Trophoblast cell (in vitro differentiated cells and primary cell): ENCODE results near the gene DPP6.

Source experiments
- DNase-seq, 2 donors: peaks; one replicate each; pipeline ENCODE4 v3.0.0-alpha.2; 2016
- H2AFZ ChIP-seq: 2 replicates; pipeline ENCODE4 v1.6.1; 2013; ENCODE audit warnings: low read length, moderate library complexity, mild to moderate bottlenecking; ENCODE audit not compliant: insufficient read depth, poor library complexity
- H2AK5ac ChIP-seq: 2 replicates; pipeline ENCODE4 v1.6.1; 2013; ENCODE audit warnings: mild to moderate bottlenecking, low read length
- H2BK120ac ChIP-seq: 2 replicates; pipeline ENCODE4 v1.6.1; 2013; ENCODE audit warnings: low read length, mild to moderate bottlenecking, moderate library complexity; ENCODE audit not compliant: insufficient read depth, poor library complexity
- H2BK12ac ChIP-seq: 2 replicates; pipeline ENCODE4 v1.6.1; 2013; ENCODE audit warnings: mild to moderate bottlenecking, low read length, moderate library complexity
- H2BK5ac ChIP-seq: 2 replicates; pipeline ENCODE4 v1.6.1; 2013; ENCODE audit warnings: low read length, low read depth, moderate library complexity, mild to moderate bottlenecking; ENCODE audit not compliant: poor library complexity
- H3K14ac ChIP-seq: 2 replicates; pipeline ENCODE4 v1.6.1; 2013; ENCODE audit warnings: mild to moderate bottlenecking, low read length
- H3K18ac ChIP-seq: 2 replicates; pipeline ENCODE4 v1.6.1; 2013; ENCODE audit warnings: mild to moderate bottlenecking, low read length
- H3K23ac ChIP-seq: 2 replicates; pipeline ENCODE4 v1.6.1; 2013; ENCODE audit warnings: low read length
- H3K27ac ChIP-seq: 2 replicates; pipeline ENCODE4 v1.5.1; 2013; ENCODE audit warnings: low read depth, mild to moderate bottlenecking, inconsistent platforms, low read length, moderate library complexity
- H3K27me3 ChIP-seq: 2 replicates; pipeline ENCODE4 v1.6.1; 2013; ENCODE audit warnings: inconsistent platforms, mild to moderate bottlenecking, low read length, moderate library complexity; ENCODE audit not compliant: insufficient read depth
- H3K36me3 ChIP-seq, 2 experiments: 1 replicate in 1 of 2; 2 replicates in 1 of 2; pipeline ENCODE4 v1.6.1; 2013; ENCODE audit warnings: low read length in 2 of 2, mild to moderate bottlenecking in 2 of 2, moderate library complexity in 1 of 2; ENCODE audit not compliant: insufficient read depth in 2 of 2, control insufficient read depth in 1 of 2
- H3K4ac ChIP-seq: 2 replicates; pipeline ENCODE4 v1.6.1; 2013; ENCODE audit warnings: low read depth, mild to moderate bottlenecking, low read length, moderate library complexity
- H3K4me1 ChIP-seq, 2 experiments: 1 replicate in 1 of 2; 2 replicates in 1 of 2; pipeline ENCODE4 v1.6.1; 2013; ENCODE audit warnings: low read length in 2 of 2, mild to moderate bottlenecking in 2 of 2, moderate library complexity in 1 of 2; ENCODE audit not compliant: insufficient read depth in 2 of 2, control insufficient read depth in 1 of 2
- H3K4me2 ChIP-seq: 2 replicates; pipeline ENCODE4 v1.6.1; 2013; ENCODE audit warnings: inconsistent platforms, mild to moderate bottlenecking, low read length, moderate library complexity
- H3K4me3 ChIP-seq: 2 replicates; pipeline ENCODE4 v1.5.1; 2013; ENCODE audit warnings: mild to moderate bottlenecking, low read depth, low read length, inconsistent platforms
- H3K79me1 ChIP-seq: one replicate; pipeline ENCODE4 v1.6.1; 2013; ENCODE audit warnings: low read length
- H3K79me2 ChIP-seq: 2 replicates; pipeline ENCODE4 v1.6.1; 2013; ENCODE audit warnings: low read length, mild to moderate bottlenecking; ENCODE audit not compliant: control insufficient read depth, insufficient read depth, poor library complexity
- H3K9ac ChIP-seq: 2 replicates; pipeline ENCODE4 v1.6.1; 2013; ENCODE audit warnings: mild to moderate bottlenecking, low read length
- H3K9me3 ChIP-seq: 2 replicates; pipeline ENCODE4 v1.6.1; 2013; ENCODE audit warnings: low read depth, mild to moderate bottlenecking, control low read depth, inconsistent platforms, low read length; ENCODE audit not compliant: insufficient read depth
- H4K12ac ChIP-seq: 2 replicates; pipeline ENCODE4 v1.6.1; 2013; ENCODE audit warnings: low read depth, mild to moderate bottlenecking, low read length, moderate library complexity
- H4K8ac ChIP-seq: 2 replicates; pipeline ENCODE4 v1.6.1; 2013; ENCODE audit warnings: low read depth, mild to moderate bottlenecking, low read length, moderate library complexity
- H4K91ac ChIP-seq: one replicate; pipeline ENCODE4 v1.6.1; 2013; ENCODE audit warnings: low read depth, mild to moderate bottlenecking, low read length, moderate library complexity
- WGBS: extraction: QIAGEN DNeasy Blood & Tissue Kit; methylation state at CpG from one replicate; pipeline ENCODE4 v1.1.7; 2013; ENCODE audit warnings: missing lambda C conversion rate; ENCODE audit not compliant: insufficient read length, insufficient coverage; ENCODE audit errors: extremely low coverage; 5-methylcytosine and 5-hydroxymethylcytosine counted together

Gene DPP6

GRCh38 chr7:154804449-154804848 lies 752.3 kb downstream of the DPP6 start:
- H3K4ac ChIP-seq, result no peak overlapping the region
- H3K9me3 ChIP-seq, result no peaks in the 10 kb centered on the region
- no peak overlapping the region for H3K14ac ChIP-seq
- WGBS, result no CpG with 5 or more reads among the region's 3 CpGs
- no peak overlapping the region for H2BK120ac ChIP-seq
- H3K4me3 ChIP-seq, result no peak overlapping the region
- no peaks in the 10 kb centered on the region for H3K79me2 ChIP-seq
- H2BK12ac ChIP-seq, result no peak overlapping the region
- H3K36me3 ChIP-seq, result no peaks in the 10 kb centered on the region
- H3K23ac ChIP-seq, result no peak overlapping the region
- no peak overlapping the region for H3K18ac ChIP-seq
- no peak overlapping the region for H4K8ac ChIP-seq
- no peak for DNase-seq
- no peak overlapping the region for H3K9ac ChIP-seq
- no peak overlapping the region for H2BK5ac ChIP-seq
- H4K91ac ChIP-seq, result no peak overlapping the region
- H4K12ac ChIP-seq, result no peak overlapping the region
- H3K4me1 ChIP-seq, result peaks cover 2 to 3% of the 10 kb centered on the region in 2 experiments
- H2AK5ac ChIP-seq, result no peak overlapping the region
- no peak overlapping the region for H2AFZ ChIP-seq
- H3K27me3 ChIP-seq, result no peaks in the 10 kb centered on the region
- H3K79me1 ChIP-seq, result no peaks in the 10 kb centered on the region
- no peak overlapping the region for H3K27ac ChIP-seq
- H3K4me2 ChIP-seq, result no peak overlapping the region

- H3K79me2 ChIP-seq, result no peaks in the 10 kb centered on the region
- no peak overlapping the region for H3K23ac ChIP-seq
- H4K8ac ChIP-seq, result no peak overlapping the region
- no CpG with 5 or more reads among the region's 1 CpG for WGBS
- no peak overlapping the region for H3K14ac ChIP-seq
- H2AFZ ChIP-seq, result no peak overlapping the region
- no peak overlapping the region for H2BK5ac ChIP-seq
- no peaks in the 10 kb centered on the region for H3K36me3 ChIP-seq
- no peak overlapping the region for H4K12ac ChIP-seq
- H3K9me3 ChIP-seq, result no peaks in the 10 kb centered on the region
- H3K27ac ChIP-seq, result no peak overlapping the region
- H3K27me3 ChIP-seq, result no peaks in the 10 kb centered on the region
- DNase-seq, result no peak
- H3K18ac ChIP-seq, result no peak overlapping the region
- no peaks in the 10 kb centered on the region for H3K79me1 ChIP-seq
- H4K91ac ChIP-seq, result no peak overlapping the region
- H3K4ac ChIP-seq, result no peak overlapping the region
- H3K9ac ChIP-seq, result no peak overlapping the region
- no peak overlapping the region for H3K4me2 ChIP-seq
- H2BK120ac ChIP-seq, result no peak overlapping the region
- H2AK5ac ChIP-seq, result no peak overlapping the region
- no peak overlapping the region for H3K4me3 ChIP-seq
- peaks cover 0 to 3% of the 10 kb centered on the region in 2 experiments for H3K4me1 ChIP-seq
- no peak overlapping the region for H2BK12ac ChIP-seq
Measured at GRCh38 chr7:154812027-154812426, 759.8 kb downstream of the DPP6 start.

GRCh38 chr7:154817224-154817896 lies 765.2 kb downstream of the DPP6 start:
- Histone ChIP-seq H3K4me1 (no peaks in the 10 kb centered on the region), H3K27me3 (no peaks in the 10 kb centered on the region), H4K91ac (no peak overlapping the region), H3K27ac (no peak overlapping the region), H3K4me2 (no peak overlapping the region), H2BK5ac (no peak overlapping the region), H2AK5ac (no peak overlapping the region), H3K9me3 (no peaks in the 10 kb centered on the region), H3K4me3 (no peak overlapping the region), H3K23ac (no peak overlapping the region), H3K79me2 (no peaks in the 10 kb centered on the region), H2AFZ (no peak overlapping the region), H3K79me1 (no peaks in the 10 kb centered on the region), H3K18ac (no peak overlapping the region), H3K14ac (no peak overlapping the region), H3K36me3 (no peaks in the 10 kb centered on the region), H4K8ac (no peak overlapping the region), H2BK120ac (no peak overlapping the region), H4K12ac (no peak overlapping the region), H2BK12ac (no peak overlapping the region), H3K9ac (no peak overlapping the region), H3K4ac (no peak overlapping the region)
- no CpG with 5 or more reads among the region's 7 CpGs for WGBS
- DNase-seq, result peak in 1 of 2 donors; percentile 5

- H3K79me2 ChIP-seq, result no peaks in the 10 kb centered on the region
- no peak for DNase-seq
- H3K36me3 ChIP-seq, result no peaks in the 10 kb centered on the region
- H4K12ac ChIP-seq, result no peak overlapping the region
- no peak overlapping the region for H3K18ac ChIP-seq
- no peak overlapping the region for H3K4me3 ChIP-seq
- H3K27me3 ChIP-seq, result no peaks in the 10 kb centered on the region
- H3K9ac ChIP-seq, result no peak overlapping the region
- no peak overlapping the region for H4K91ac ChIP-seq
- no CpG with 5 or more reads among the region's 2 CpGs for WGBS
- H2BK120ac ChIP-seq, result no peak overlapping the region
- H2AFZ ChIP-seq, result no peak overlapping the region
- H3K4me2 ChIP-seq, result no peak overlapping the region
- no peaks in the 10 kb centered on the region for H3K79me1 ChIP-seq
- no peak overlapping the region for H3K27ac ChIP-seq
- H3K14ac ChIP-seq, result no peak overlapping the region
- no peak overlapping the region for H2BK12ac ChIP-seq
- H3K4me1 ChIP-seq, result no peaks in the 10 kb centered on the region
- no peak overlapping the region for H4K8ac ChIP-seq
- H2AK5ac ChIP-seq, result no peak overlapping the region
- no peak overlapping the region for H3K23ac ChIP-seq
- no peak overlapping the region for H2BK5ac ChIP-seq
- no peak overlapping the region for H3K4ac ChIP-seq
- H3K9me3 ChIP-seq, result no peaks in the 10 kb centered on the region
Measured at GRCh38 chr7:154827007-154827406, 774.8 kb downstream of the DPP6 start.
